GM12873 (cell line): ENCODE measurements around the gene DHRS12.

Experiments used
- TF ChIP-seq, protein P1 (sequence below): IDR thresholded peaks from 2 replicates; pipeline ENCODE4 v1.5.1; 2012; ENCODE audit warnings: low read depth, mild to moderate bottlenecking, moderate library complexity, low read length, control low read depth; ENCODE audit not compliant: insufficient read depth; ENCODE audit errors: missing control alignments

DHRS12 gene

DNA sequence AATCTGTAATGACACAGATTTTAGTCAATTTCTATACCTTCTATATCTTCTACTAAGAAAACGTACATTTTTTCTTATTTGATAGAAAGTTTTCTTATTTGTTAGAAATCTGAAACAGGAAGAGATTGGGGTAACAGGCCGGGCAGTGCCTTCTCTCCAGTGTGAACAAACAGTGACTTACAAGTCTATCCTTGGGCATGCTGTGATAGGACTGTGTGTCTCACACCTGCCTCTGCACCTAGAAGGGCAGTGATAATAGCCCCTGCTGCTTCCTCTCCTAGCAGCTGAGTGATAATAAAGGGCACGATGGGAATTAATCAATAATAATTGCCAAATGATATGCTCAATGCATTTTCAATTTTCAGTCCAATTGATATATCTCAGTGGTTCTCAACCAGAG, 39.6 kb upstream of the DHRS12 start:
- TF ChIP-seq, protein P1, sequence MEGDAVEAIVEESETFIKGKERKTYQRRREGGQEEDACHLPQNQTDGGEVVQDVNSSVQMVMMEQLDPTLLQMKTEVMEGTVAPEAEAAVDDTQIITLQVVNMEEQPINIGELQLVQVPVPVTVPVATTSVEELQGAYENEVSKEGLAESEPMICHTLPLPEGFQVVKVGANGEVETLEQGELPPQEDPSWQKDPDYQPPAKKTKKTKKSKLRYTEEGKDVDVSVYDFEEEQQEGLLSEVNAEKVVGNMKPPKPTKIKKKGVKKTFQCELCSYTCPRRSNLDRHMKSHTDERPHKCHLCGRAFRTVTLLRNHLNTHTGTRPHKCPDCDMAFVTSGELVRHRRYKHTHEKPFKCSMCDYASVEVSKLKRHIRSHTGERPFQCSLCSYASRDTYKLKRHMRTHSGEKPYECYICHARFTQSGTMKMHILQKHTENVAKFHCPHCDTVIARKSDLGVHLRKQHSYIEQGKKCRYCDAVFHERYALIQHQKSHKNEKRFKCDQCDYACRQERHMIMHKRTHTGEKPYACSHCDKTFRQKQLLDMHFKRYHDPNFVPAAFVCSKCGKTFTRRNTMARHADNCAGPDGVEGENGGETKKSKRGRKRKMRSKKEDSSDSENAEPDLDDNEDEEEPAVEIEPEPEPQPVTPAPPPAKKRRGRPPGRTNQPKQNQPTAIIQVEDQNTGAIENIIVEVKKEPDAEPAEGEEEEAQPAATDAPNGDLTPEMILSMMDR = no peak

DNA sequence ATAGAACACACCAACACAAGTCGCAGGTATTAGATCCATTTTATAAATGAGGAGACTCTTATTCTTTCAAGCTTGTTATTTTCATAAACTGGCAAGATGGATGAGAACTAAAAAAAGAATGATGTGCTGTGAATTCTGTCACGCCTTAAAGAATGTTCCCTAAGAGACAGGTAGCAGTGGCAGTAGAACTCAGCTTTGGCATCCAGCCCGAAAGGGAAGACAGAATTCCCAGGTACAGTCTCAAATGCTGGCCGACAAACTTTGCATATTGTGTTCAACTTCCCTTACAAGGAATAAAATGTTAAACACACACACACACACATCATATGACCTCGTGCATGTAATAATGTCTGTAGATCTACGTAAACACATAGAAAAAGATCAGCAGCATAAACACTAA, 37.8 kb upstream of the DHRS12 start:
- TF ChIP-seq, protein P1 = no peak

DNA sequence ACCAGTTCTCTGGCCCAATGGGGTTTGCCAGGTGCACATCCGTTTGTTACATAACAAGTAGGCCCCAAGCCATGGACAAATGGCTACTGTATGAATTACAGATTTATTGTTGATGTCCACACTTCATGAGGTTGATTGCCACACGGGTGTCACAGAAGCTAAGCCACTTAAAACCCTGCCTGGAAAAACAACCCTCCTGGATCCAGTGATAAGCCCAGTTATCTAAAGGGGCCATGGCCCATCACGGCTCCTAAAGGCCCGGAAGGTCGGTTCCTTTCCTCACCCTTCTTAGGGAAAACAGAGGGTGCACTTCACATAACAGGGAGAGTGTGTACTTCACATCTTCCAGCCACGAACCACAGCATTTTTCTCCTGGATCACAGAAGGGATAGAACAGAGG, 37.0 kb upstream of the DHRS12 start:
- TF ChIP-seq, protein P1 = no peak

DNA sequence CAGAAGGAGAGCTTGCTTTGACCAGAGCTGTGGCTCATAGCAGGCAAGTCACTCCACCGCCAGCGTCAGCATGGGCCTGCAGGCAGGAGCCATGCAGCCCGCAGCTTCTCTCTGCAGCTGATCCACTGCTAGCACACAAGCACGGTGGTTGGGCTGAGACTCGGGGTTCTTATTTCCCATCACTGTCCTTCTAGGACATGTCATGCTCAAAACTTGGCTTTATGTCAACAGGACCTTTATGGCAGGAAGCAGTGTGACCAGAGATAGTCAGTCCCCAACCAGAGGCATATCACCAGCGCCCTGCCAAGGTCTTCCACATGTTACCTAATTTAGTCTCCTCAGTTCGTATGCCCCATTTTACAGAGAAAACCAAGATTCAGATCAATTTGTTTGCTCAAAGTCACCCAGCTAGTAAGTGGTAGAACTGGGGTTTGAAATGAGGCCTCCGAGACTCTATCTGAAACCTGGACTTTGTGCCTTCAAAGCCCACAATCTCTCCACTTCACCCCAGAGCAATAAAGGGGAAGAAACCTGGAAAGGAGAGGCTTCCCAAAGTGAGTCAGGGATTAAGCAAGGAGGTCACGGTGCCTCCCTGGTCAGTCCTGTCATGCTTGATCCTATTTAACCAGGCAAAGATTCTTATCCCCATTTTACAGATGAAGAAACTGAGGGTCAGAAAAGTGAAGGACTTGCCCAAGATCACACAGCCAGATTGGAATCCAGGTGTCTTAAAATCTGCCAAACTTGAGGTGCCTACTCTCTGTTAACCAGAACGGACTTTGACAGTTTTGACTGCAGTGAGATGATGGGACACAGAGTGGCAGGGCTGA, 36.0 kb upstream of the DHRS12 start:
- TF ChIP-seq, protein P1 = no peak

DNA sequence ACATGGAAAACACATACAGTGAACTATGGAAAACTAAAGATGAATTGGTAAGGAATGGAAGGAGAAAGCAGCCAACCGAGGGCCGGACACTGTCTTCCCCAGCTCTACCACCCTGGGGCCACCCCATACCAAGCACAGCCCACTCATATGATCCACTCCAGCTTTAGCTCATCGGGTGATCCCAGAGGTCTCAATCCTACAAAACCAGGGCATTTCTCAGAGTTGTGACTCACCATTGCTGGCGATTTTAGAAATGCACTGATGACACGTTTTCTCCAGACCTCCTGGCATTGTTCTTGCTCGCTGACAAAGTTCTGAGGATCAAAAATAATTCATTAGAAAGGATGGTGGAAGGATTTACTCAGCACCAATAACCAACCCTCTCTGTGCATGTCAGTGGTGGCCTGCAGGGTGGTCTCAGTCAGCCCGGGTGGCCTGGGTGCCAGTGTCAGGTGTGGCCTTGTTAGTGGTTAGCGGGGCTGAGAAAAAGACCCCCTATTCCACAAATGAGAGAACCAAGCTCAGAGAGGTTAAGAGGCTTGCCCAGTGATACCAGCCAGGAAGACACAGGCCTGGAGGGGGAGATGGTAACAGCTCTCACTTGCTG, 34.4 kb upstream of the DHRS12 start:
- TF ChIP-seq, protein P1 = no peak

DNA sequence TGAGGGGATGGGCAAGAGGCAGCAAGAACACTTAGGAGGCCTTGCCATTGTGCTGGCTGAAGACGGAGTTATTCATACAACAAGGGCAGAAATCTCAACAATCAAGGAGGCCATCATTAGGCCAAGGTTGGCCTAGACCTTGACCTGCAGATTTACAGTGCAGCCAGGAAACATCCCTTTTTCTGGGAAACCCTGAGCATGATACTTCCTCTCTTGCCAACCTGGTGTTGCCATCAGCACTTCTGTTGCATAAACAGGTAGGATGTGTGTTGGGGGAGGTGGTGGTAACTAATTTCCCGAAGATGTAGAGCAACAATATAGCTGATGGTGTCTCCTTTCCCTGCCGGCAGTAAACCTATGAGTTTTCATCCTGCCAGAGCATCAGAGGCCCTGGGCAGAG, 33.1 kb upstream of the DHRS12 start:
- TF ChIP-seq, protein P1 = no peak

DNA sequence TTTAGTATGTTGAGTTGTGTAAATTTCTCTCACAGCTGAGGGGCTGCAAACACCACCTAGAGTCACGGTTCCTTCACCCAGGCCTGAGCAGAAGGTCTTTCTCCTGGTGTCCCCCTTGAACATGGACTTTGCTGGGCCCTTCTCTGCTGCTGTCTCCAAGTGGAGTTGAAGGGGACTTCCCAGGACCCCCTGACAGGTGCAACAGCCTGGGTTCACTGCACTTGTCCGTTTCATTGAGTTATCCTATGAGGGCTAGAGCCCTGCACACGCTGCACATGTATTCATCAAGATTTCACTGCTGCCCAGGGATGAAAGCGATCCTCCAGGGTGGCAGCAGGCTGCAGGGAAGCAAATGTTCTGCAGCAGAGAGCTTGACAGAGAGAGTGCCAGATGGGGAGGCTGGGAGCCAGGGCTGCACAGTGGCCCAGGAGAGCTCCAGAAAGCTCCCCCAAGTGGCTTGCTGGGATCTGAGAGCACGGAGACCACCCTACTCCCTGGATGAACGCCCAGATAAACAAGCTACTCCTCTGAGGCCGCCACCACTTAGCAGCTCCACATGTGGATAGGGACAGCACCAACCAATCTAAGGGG, 30.7 kb upstream of the DHRS12 start:
- TF ChIP-seq, protein P1 = no peak
